Measurements from ENCODE around the gene URB2. TPM values are rescaled to one million over a fixed set of nuclear protein-coding genes. Genes with fewer than 3 reads are reported as not detected.

URB2 gene
- total and polyA plus RNA-seq, 2 of the 13 experiments (the other 11 are each of a cell fraction or from before 2014, with no cell fraction given), result 4.0 to 17.6 TPM

DNA sequence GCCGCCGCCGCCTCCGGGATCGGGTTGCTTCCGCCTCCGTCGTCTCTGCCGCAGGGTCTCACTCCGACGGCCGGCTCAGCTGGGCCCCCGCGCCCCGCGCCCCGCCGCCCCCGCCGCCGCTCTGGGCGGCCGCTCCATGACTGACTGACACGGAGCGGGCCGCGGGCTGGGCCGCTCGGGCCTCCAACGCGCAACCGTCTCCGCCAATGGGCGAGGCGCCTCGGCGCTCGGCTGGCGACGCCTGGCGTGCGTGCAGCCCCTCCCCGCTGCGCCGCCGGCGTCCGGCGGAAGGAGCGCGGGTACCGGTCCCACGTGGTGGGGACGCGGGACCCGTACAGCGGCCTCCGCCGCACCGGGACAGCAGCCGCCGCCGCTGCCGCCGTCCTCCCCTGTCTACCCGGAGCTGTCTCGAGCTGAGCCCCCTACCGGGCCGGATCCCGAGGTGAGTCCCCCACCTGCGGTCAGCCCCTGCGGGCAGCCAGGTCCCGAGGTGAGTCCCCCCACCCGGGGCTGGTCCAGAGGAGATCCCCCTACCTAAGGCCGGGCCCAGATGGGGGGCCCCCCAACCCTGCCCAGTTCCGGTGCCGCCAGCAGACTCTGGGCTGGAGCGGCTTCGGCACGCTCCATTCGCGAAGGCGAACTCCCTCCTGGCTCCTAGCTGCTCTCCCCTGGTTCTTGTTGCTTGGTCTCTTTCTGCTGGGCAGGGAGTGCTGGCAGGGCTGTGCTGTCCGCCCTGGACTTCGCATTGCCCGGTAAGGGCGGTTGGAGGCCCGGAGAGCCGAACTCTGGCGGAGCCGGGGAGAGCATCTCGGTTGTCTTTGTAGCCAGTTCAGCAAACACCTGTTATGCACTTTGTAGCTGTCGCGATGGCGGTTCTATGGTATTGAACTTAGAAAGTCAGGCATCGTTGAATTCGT is at the start of gene URB2, which contains the start of gene TAF5L (continued):
- TF ChIP-seq TBX2 (CRISPR knock-in tag; IDR thresholded peaks at IDR 0.05; ENCODE audit: borderline replicate concordance) (no peak), GTF2F1 (IDR thresholded peaks at IDR 0.05; ENCODE audit: low read length) (no peak), HOXA3 (CRISPR knock-in tag; IDR thresholded peaks at IDR 0.05) (peak; percentile 82), ZFP1 (CRISPR knock-in tag; IDR thresholded peaks at IDR 0.05) (no peak), ZBTB37 (CRISPR knock-in tag; IDR thresholded peaks at IDR 0.05) (no peak), CHD2 (IDR thresholded peaks at IDR 0.05; ENCODE audit: low read depth, low read length) (no peak), SRSF4 (IDR thresholded peaks at IDR 0.05; ENCODE audit: low read depth, low read length, poor library complexity, severe bottlenecking) (no peak), MLXIP (CRISPR knock-in tag; IDR thresholded peaks at IDR 0.05; ENCODE audit: borderline replicate concordance) (no peak), ZNF205 (CRISPR knock-in tag; IDR thresholded peaks at IDR 0.05) (no peak), ATF7-NPFF (CRISPR knock-in tag; IDR thresholded peaks at IDR 0.05; ENCODE audit: low read depth) (peak; percentile 52), ZNF619 (CRISPR knock-in tag; IDR thresholded peaks at IDR 0.05) (no peak), CBX1 (IDR thresholded peaks at IDR 0.05; ENCODE audit: low read depth) (no peak), ZC3H4 (CRISPR knock-in tag; IDR thresholded peaks at IDR 0.05; ENCODE audit: borderline replicate concordance) (no peak), RAD51 (IDR thresholded peaks at IDR 0.05; ENCODE audit: borderline replicate concordance) (no peak), PRPF4 (IDR thresholded peaks at IDR 0.05; ENCODE audit: low read depth, low read length, poor library complexity, severe bottlenecking) (no peak), ASH2L (IDR thresholded peaks at IDR 0.05; ENCODE audit: insufficient read length, low read depth, low read length) (peak; percentile 53)
- TF ChIP-seq, protein P1, sequence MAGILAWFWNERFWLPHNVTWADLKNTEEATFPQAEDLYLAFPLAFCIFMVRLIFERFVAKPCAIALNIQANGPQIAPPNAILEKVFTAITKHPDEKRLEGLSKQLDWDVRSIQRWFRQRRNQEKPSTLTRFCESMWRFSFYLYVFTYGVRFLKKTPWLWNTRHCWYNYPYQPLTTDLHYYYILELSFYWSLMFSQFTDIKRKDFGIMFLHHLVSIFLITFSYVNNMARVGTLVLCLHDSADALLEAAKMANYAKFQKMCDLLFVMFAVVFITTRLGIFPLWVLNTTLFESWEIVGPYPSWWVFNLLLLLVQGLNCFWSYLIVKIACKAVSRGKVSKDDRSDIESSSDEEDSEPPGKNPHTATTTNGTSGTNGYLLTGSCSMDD (CRISPR knock-in tag; IDR thresholded peaks at IDR 0.05), result no peak
- TF ChIP-seq, protein P2, sequence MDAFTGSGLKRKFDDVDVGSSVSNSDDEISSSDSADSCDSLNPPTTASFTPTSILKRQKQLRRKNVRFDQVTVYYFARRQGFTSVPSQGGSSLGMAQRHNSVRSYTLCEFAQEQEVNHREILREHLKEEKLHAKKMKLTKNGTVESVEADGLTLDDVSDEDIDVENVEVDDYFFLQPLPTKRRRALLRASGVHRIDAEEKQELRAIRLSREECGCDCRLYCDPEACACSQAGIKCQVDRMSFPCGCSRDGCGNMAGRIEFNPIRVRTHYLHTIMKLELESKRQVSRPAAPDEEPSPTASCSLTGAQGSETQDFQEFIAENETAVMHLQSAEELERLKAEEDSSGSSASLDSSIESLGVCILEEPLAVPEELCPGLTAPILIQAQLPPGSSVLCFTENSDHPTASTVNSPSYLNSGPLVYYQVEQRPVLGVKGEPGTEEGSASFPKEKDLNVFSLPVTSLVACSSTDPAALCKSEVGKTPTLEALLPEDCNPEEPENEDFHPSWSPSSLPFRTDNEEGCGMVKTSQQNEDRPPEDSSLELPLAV (CRISPR knock-in tag; conservative IDR thresholded peaks at IDR 0.05; ENCODE audit: low read depth), result no peak
- TF ChIP-seq, protein P3, sequence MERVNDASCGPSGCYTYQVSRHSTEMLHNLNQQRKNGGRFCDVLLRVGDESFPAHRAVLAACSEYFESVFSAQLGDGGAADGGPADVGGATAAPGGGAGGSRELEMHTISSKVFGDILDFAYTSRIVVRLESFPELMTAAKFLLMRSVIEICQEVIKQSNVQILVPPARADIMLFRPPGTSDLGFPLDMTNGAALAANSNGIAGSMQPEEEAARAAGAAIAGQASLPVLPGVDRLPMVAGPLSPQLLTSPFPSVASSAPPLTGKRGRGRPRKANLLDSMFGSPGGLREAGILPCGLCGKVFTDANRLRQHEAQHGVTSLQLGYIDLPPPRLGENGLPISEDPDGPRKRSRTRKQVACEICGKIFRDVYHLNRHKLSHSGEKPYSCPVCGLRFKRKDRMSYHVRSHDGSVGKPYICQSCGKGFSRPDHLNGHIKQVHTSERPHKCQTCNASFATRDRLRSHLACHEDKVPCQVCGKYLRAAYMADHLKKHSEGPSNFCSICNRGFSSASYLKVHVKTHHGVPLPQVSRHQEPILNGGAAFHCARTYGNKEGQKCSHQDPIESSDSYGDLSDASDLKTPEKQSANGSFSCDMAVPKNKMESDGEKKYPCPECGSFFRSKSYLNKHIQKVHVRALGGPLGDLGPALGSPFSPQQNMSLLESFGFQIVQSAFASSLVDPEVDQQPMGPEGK (CRISPR knock-in tag; IDR thresholded peaks at IDR 0.05), result peak; percentile 67
